H1 (cell line): ENCODE results near the gene NPIPB6. TPM values are rescaled to one million over a fixed set of nuclear protein-coding genes. Genes with fewer than 3 reads are reported as not detected.
"Not testable (repeated sequence)": the region's sequence is repeated elsewhere in the genome, so short reads cannot be mapped to it uniquely, and the experiment has no call there.

ENCODE experiments used
- CTCF ChIA-PET: fragments of 300-600 bp; sonication (Branson Sonifier 250); formaldehyde crosslinking; loops from one replicate; lab custom pipeline; 2021; ENCODE audit not compliant: partially characterized antibody; lab: Charles Lee
- POLR2A ChIA-PET: fragments of 300-600 bp; sonication (Branson Sonifier 250); formaldehyde crosslinking; loops from one replicate; lab custom pipeline; 2021; ENCODE audit warnings: inconsistent platforms; ENCODE audit not compliant: partially characterized antibody; lab: Charles Lee
- DNase-seq, 2 experiments: peaks; one replicate each; pipeline versions ENCODE4 v3.0.0 to v3.0.0-alpha.2; 2010 to 2022; ENCODE audit warnings: low spot score in 2 of 2, low read depth in 1 of 2, mixed read lengths in 1 of 2
- FAIRE-seq: peaks from 2 replicates; lab custom pipeline; 2011; peaks lifted over from hg19 to GRCh38; lab: Jason Lieb, UNC
- H2AFZ ChIP-seq: 2 replicates; pipeline ENCODE4 v1.8.1; 2012; ENCODE audit warnings: low read length, inconsistent platforms
- H2AK5ac ChIP-seq: 2 replicates; pipeline ENCODE4 v1.6.1; 2013; ENCODE audit warnings: low read depth, low read length
- H2BK120ac ChIP-seq: replicated peaks from 2 replicates; pipeline ENCODE3; 2013; ENCODE audit warnings: low read depth, low read length, inconsistent platforms
- H2BK12ac ChIP-seq: 2 replicates; pipeline ENCODE4 v1.6.1; 2013; ENCODE audit warnings: low read depth, low read length
- H2BK15ac ChIP-seq: 2 replicates; pipeline ENCODE4 v1.6.1; 2013; ENCODE audit warnings: low read length
- H2BK20ac ChIP-seq: 2 replicates; pipeline ENCODE4 v1.6.1; 2013; ENCODE audit warnings: low read length
- H2BK5ac ChIP-seq: 2 replicates; pipeline ENCODE4 v1.6.1; 2013; ENCODE audit warnings: low read depth, low read length
- H3K14ac ChIP-seq: 2 replicates; pipeline ENCODE4 v1.6.1; 2013; ENCODE audit warnings: inconsistent platforms; ENCODE audit not compliant: insufficient read length
- H3K18ac ChIP-seq: 2 replicates; pipeline ENCODE4 v1.6.1; 2013; ENCODE audit warnings: low read length; ENCODE audit errors: extremely low read depth
- H3K23ac ChIP-seq: 2 replicates; pipeline ENCODE4 v1.6.1; 2013; ENCODE audit warnings: inconsistent platforms; ENCODE audit not compliant: insufficient read length
- H3K23me2 ChIP-seq: 2 replicates; pipeline ENCODE4 v1.6.1; 2013; ENCODE audit warnings: low read depth, low read length
- H3K27ac ChIP-seq: 2 replicates; pipeline ENCODE4 v1.6.1; 2011; ENCODE audit warnings: low read depth, low read length, inconsistent platforms
- H3K27me3 ChIP-seq, 4 experiments: replicated peaks in 1 of 4; 1 replicate in 1 of 4; 2 replicates in 3 of 4; pipeline versions ENCODE4 v1.6.1 to v1.8.1; 2011 to 2013; ENCODE audit warnings: low read length in 3 of 4, mild to moderate bottlenecking in 3 of 4, inconsistent platforms in 2 of 4, mixed read lengths in 2 of 4, moderate library complexity in 1 of 4; ENCODE audit not compliant: control insufficient read depth in 3 of 4, insufficient read depth in 3 of 4; ENCODE audit errors: extremely low read depth in 1 of 4
- H3K36me3 ChIP-seq, 4 experiments: 2 replicates each; pipeline versions ENCODE4 v1.6.1 to v1.8.1; 2011 to 2013; ENCODE audit warnings: mild to moderate bottlenecking in 4 of 4, low read length in 3 of 4, moderate library complexity in 2 of 4, control low read depth in 1 of 4, inconsistent platforms in 1 of 4; ENCODE audit not compliant: insufficient read depth in 4 of 4, control insufficient read depth in 2 of 4
- H3K4ac ChIP-seq: replicated peaks from 2 replicates; pipeline ENCODE3; 2013; ENCODE audit warnings: low read length, low read depth, mixed read lengths, inconsistent platforms; ENCODE audit not compliant: insufficient read length
- H3K4me1 ChIP-seq, 4 experiments: replicated peaks in 1 of 4; 1 replicate in 1 of 4; 2 replicates in 3 of 4; pipeline versions ENCODE4 v1.6.1 to v1.8.1; 2011 to 2013; ENCODE audit warnings: low read length in 3 of 4, inconsistent platforms in 2 of 4, mixed read lengths in 1 of 4; ENCODE audit not compliant: insufficient read depth in 4 of 4, control insufficient read depth in 3 of 4
- H3K4me2 ChIP-seq, 2 experiments: 2 replicates each; pipeline versions ENCODE4 v1.6.1 to v1.8.1; 2011 to 2013; ENCODE audit warnings: low read depth in 2 of 2, low read length in 2 of 2, control low read depth in 1 of 2, inconsistent platforms in 1 of 2, mild to moderate bottlenecking in 1 of 2; ENCODE audit not compliant: insufficient read depth in 1 of 2
- H3K4me3 ChIP-seq, 4 experiments: fragments of 200-600, 300-600 bp in 1 of 4; sonication (generic), shearing (Covaris generic), sonication (Bioruptor Twin) in 1 of 4; 2 replicates each; pipeline versions ENCODE4 v1.5.1 to v1.8.1; 2011 to 2016; ENCODE audit warnings: low read length in 4 of 4, low read depth in 3 of 4, control low read depth in 2 of 4, inconsistent platforms in 2 of 4, mild to moderate bottlenecking in 2 of 4, mixed read lengths in 1 of 4, moderate library complexity in 1 of 4; ENCODE audit not compliant: insufficient read depth in 2 of 4; ENCODE audit errors: extremely low read depth in 1 of 4
- H3K56ac ChIP-seq: replicated peaks from 2 replicates; pipeline ENCODE3; 2013; ENCODE audit warnings: low read depth, mild to moderate bottlenecking, mixed read lengths, low read length, inconsistent platforms; ENCODE audit not compliant: insufficient read length
- H3K79me1 ChIP-seq: 2 replicates; pipeline ENCODE4 v1.6.1; 2013; ENCODE audit warnings: low read depth, low read length, control low read depth
- H3K79me2 ChIP-seq, 2 experiments: 2 replicates each; pipeline versions ENCODE4 v1.6.1 to v1.8.1; 2012 to 2013; ENCODE audit warnings: low read length in 2 of 2, mild to moderate bottlenecking in 2 of 2, inconsistent platforms in 1 of 2; ENCODE audit not compliant: insufficient read depth in 2 of 2, control insufficient read depth in 1 of 2
- H3K9ac ChIP-seq, 4 experiments: replicated peaks in 1 of 4; 1 replicate in 1 of 4; 2 replicates in 3 of 4; pipeline versions ENCODE4 v1.6.1 to v1.8.1; 2011 to 2013; ENCODE audit warnings: low read depth in 3 of 4, low read length in 3 of 4, control low read depth in 2 of 4, mild to moderate bottlenecking in 2 of 4, moderate library complexity in 2 of 4, inconsistent platforms in 1 of 4; ENCODE audit errors: extremely low read depth in 1 of 4
- H3K9me3 ChIP-seq, 2 experiments: 2 replicates each; pipeline versions ENCODE4 v1.6.1 to v1.8.1; 2012 to 2013; ENCODE audit warnings: mild to moderate bottlenecking in 2 of 2, moderate library complexity in 2 of 2, control low read depth in 1 of 2, inconsistent platforms in 1 of 2, low read depth in 1 of 2, low read length in 1 of 2, mixed read lengths in 1 of 2; ENCODE audit not compliant: insufficient read depth in 2 of 2
- H4K20me1 ChIP-seq, 2 experiments: replicated peaks in 1 of 2; 2 replicates each; pipeline versions ENCODE3 to v1.8.1; 2011 to 2013; ENCODE audit warnings: inconsistent platforms in 2 of 2, low read length in 2 of 2, mild to moderate bottlenecking in 1 of 2; ENCODE audit not compliant: insufficient read depth in 2 of 2, control insufficient read depth in 1 of 2
- H4K5ac ChIP-seq: 2 replicates; pipeline ENCODE4 v1.6.1; 2013; ENCODE audit warnings: low read length, low read depth, mixed read lengths, inconsistent platforms; ENCODE audit not compliant: insufficient read length
- H4K8ac ChIP-seq: 2 replicates; pipeline ENCODE4 v1.8.0; 2013; ENCODE audit warnings: mild to moderate bottlenecking, moderate library complexity, low read length, inconsistent platforms; ENCODE audit not compliant: insufficient read depth; ENCODE audit errors: extremely low read depth
- H4K91ac ChIP-seq: replicated peaks from 2 replicates; pipeline ENCODE3; 2013; ENCODE audit warnings: low read length, mixed read lengths, inconsistent platforms; ENCODE audit not compliant: insufficient read length
- WGBS, 2 experiments: shearing (Covaris generic) in 1 of 2; methylation state at CpG; one replicate each; pipeline versions ENCODE4 v1.1.6 to v1.1.7; 2013 to 2015; ENCODE audit warnings: low lambda C conversion rate in 2 of 2, mixed read lengths in 2 of 2, inconsistent platforms in 1 of 2, low coverage in 1 of 2, missing lambda C conversion rate in 1 of 2; ENCODE audit not compliant: insufficient replicate concordance in 2 of 2, insufficient coverage in 1 of 2, insufficient read length in 1 of 2; ENCODE audit errors: extremely low coverage in 1 of 2, missing lambda C conversion rate in 1 of 2; 5-methylcytosine and 5-hydroxymethylcytosine counted together
- polyA plus RNA-seq, 7 experiments: library from polyadenylated mRNA; depleted of rRNA in 3 of 7; stranded (reverse) in 5 of 7; unstranded in 2 of 7; fragments of >200 nt in 5 of 7; fragments of 200-250 nt in 2 of 7; gene quantifications; 1 replicate in 5 of 7; 2 replicates in 1 of 7; 4 replicates in 1 of 7; pipeline versions ENCODE4 v1.2.1 to v1.2.3, GENCODE V29; 2011 to 2013; ENCODE audit warnings: missing spikeins in 2 of 7, mixed read lengths in 2 of 7
- total RNA-seq: library from RNA; stranded (reverse); fragmentation: NEBNext Ultra II Directional; extraction: Animal tissue kit (Norgen Biotek cat#: 25700); gene quantifications from 2 replicates; pipeline ENCODE4 v1.2.1, GENCODE V29; 2021

NPIPB6 gene
- total and polyA plus RNA-seq, 2 of the 8 experiments (the other 6 are each of a cell fraction or from before 2014, with no cell fraction given) = 0.83 to 1.9 TPM

GRCh38 chr16:28336940-28337710 lies 26.2 kb downstream of the NPIPB6 start:
- H3K4ac ChIP-seq, H3K18ac ChIP-seq, FAIRE-seq, H4K8ac ChIP-seq, POLR2A ChIA-PET, H2AFZ ChIP-seq, H2BK12ac ChIP-seq, H3K9me3 ChIP-seq, H3K27ac ChIP-seq, H3K14ac ChIP-seq, H3K27me3 ChIP-seq, H3K36me3 ChIP-seq, H3K4me1 ChIP-seq, H4K5ac ChIP-seq, H2BK15ac ChIP-seq, H4K20me1 ChIP-seq, H2AK5ac ChIP-seq, H3K79me1 ChIP-seq, H3K9ac ChIP-seq, CTCF ChIA-PET, H3K79me2 ChIP-seq, H3K4me3 ChIP-seq, H2BK5ac ChIP-seq, DNase-seq, H3K4me2 ChIP-seq, H4K91ac ChIP-seq, H3K23me2 ChIP-seq, H3K56ac ChIP-seq, H2BK20ac ChIP-seq, H3K23ac ChIP-seq, H2BK120ac ChIP-seq: not testable (repeated sequence)
- WGBS, 2 experiments = 97% methylated on average over 4 of the region's 5 CpGs; no CpG with 5 or more reads in 1 of the 2 experiments

GRCh38 chr16:28335678-28336077 lies 27.6 kb downstream of the NPIPB6 start:
- H4K5ac ChIP-seq, H2BK15ac ChIP-seq, H3K9ac ChIP-seq, H3K36me3 ChIP-seq, DNase-seq, H3K23ac ChIP-seq, H3K79me2 ChIP-seq, H2AFZ ChIP-seq, POLR2A ChIA-PET, H2BK20ac ChIP-seq, CTCF ChIA-PET, H3K18ac ChIP-seq, H3K56ac ChIP-seq, H4K20me1 ChIP-seq, H3K27ac ChIP-seq, H3K23me2 ChIP-seq, H4K91ac ChIP-seq, H3K14ac ChIP-seq, H3K4me3 ChIP-seq, H3K4ac ChIP-seq, H2BK5ac ChIP-seq, H2AK5ac ChIP-seq, H3K9me3 ChIP-seq, FAIRE-seq, H2BK12ac ChIP-seq, H4K8ac ChIP-seq, H2BK120ac ChIP-seq, H3K27me3 ChIP-seq, H3K4me2 ChIP-seq, H3K4me1 ChIP-seq, H3K79me1 ChIP-seq: not testable (repeated sequence)
- WGBS, 2 experiments = 86% methylated on average over 7 of the region's 8 CpGs; no CpG with 5 or more reads in 1 of the 2 experiments
